Measurements from ENCODE around the gene NPAS2. TPM values are rescaled to one million over a fixed set of nuclear protein-coding genes. Genes with fewer than 3 reads are reported as not detected.

Gene NPAS2
- polyA plus RNA-seq, 1 experiment: 13.5 TPM

GRCh38 chr2:100891906-100892642 is 72.1 kb downstream of the NPAS2 start:
- H3K27me3 ChIP-seq (ENCODE audit: control insufficient read depth, insufficient read depth, low read length): no peaks in the 10 kb centered on the region
- no peak for DNase-seq (ENCODE audit: low read depth, low spot score)
- no peak overlapping the region for H3K4me3 ChIP-seq (ENCODE audit: low read depth, low read length)
- no peak for TF ChIP-seq CTCF (IDR thresholded peaks at IDR 0.05; ENCODE audit: low read depth, low read length)
- H3K27ac ChIP-seq (ENCODE audit: low read depth, low read length): peak overlapping the region; percentile 48
- ChIA-PET POLR2A (interaction anchor here (1.3 kb wide), 1 partner anchor 11 kb away, joined by 3 read pairs; no protein-coding TSS in a partner anchor), CTCF (no interaction called here)
- no peaks in the 10 kb centered on the region; the same call in 1 of the 2 replicates for H3K9me3 ChIP-seq (ENCODE audit: control insufficient read depth, insufficient read depth, low read length)

- Histone ChIP-seq H3K27me3 (ENCODE audit: control insufficient read depth, insufficient read depth, low read length) (no peaks in the 10 kb centered on the region), H3K27ac (ENCODE audit: low read depth, low read length) (no peak overlapping the region), H3K9me3 (ENCODE audit: control insufficient read depth, insufficient read depth, low read length) (peaks cover 3% of the 10 kb centered on the region; the same call in 1 of the 2 replicates), H3K4me3 (ENCODE audit: low read depth, low read length) (no peak overlapping the region)
- POLR2A ChIA-PET: no interaction called here
- DNase-seq (ENCODE audit: low read depth, low spot score): no peak
- CTCF ChIA-PET: no interaction called here
- TF ChIP-seq CTCF (IDR thresholded peaks at IDR 0.05; ENCODE audit: low read depth, low read length): no peak
Measured at GRCh38 chr2:100893392-100894104, 73.6 kb downstream of the NPAS2 start.

GRCh38 chr2:100894105-100894795 is 74.3 kb downstream of the NPAS2 start:
- POLR2A ChIA-PET: interaction anchor here (1.0 kb wide), 1 partner anchor 9 kb away, joined by 4 read pairs; no protein-coding TSS in a partner anchor
- no peaks in the 10 kb centered on the region for H3K27me3 ChIP-seq (ENCODE audit: control insufficient read depth, insufficient read depth, low read length)
- peaks cover 3% of the 10 kb centered on the region; the same call in 1 of the 2 replicates for H3K9me3 ChIP-seq (ENCODE audit: control insufficient read depth, insufficient read depth, low read length)
- CTCF ChIA-PET: no interaction called here
- no peak for DNase-seq (ENCODE audit: low read depth, low spot score)
- H3K4me3 ChIP-seq (ENCODE audit: low read depth, low read length): no peak overlapping the region
- H3K27ac ChIP-seq (ENCODE audit: low read depth, low read length): no peak overlapping the region
- no peak for TF ChIP-seq CTCF (IDR thresholded peaks at IDR 0.05; ENCODE audit: low read depth, low read length)

- CTCF ChIA-PET: interaction anchor here (0.6 kb wide), 1 partner anchor 13 kb away, joined by 3 read pairs; no protein-coding TSS in a partner anchor
- Histone ChIP-seq H3K27me3 (ENCODE audit: control insufficient read depth, insufficient read depth, low read length) (no peaks in the 10 kb centered on the region), H3K27ac (ENCODE audit: low read depth, low read length) (no peak overlapping the region), H3K4me3 (ENCODE audit: low read depth, low read length) (no peak overlapping the region), H3K9me3 (ENCODE audit: control insufficient read depth, insufficient read depth, low read length) (peaks cover 3% of the 10 kb centered on the region; the same call in 1 of the 2 replicates)
- no peak for DNase-seq (ENCODE audit: low read depth, low spot score)
- POLR2A ChIA-PET: interaction anchor here (1.0 kb wide), 1 partner anchor 8 kb away, joined by 4 read pairs; no protein-coding TSS in a partner anchor
- no peak for TF ChIP-seq CTCF (IDR thresholded peaks at IDR 0.05; ENCODE audit: low read depth, low read length)
Measured at GRCh38 chr2:100894796-100895156, 74.8 kb downstream of the NPAS2 start.

Data from AG04450 (cell line).